Measurements from ENCODE around the gene YWHAE.
"Not testable (repeated sequence)": the region's sequence is repeated elsewhere in the genome, so short reads cannot be mapped to it uniquely, and the experiment has no call there.

YWHAE gene

DNA sequence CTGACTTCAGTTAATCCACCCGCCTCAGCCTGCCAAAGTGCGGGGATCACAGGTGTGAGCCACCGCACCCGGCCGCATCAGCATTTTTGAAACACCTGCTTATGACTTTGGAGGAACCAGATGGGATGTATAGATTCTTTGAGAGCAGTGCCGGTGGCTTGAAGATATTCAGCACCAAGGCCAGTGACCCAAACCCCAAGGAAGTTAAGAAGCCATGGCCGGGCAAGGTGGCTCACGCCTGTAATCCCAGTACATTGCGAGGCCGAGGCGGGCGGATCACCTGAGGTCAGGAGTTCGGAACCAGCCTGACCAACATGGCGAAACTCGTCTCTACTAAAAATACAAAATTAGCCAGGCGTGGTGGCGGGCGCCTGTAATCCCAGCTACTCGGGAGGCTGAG is 76.7 kb downstream of the YWHAE start:
- no peak for DNase-seq

GRCh38 chr17:1322480-1322879 is 77.5 kb downstream of the YWHAE start:
- DNase-seq, result no peak

DNA sequence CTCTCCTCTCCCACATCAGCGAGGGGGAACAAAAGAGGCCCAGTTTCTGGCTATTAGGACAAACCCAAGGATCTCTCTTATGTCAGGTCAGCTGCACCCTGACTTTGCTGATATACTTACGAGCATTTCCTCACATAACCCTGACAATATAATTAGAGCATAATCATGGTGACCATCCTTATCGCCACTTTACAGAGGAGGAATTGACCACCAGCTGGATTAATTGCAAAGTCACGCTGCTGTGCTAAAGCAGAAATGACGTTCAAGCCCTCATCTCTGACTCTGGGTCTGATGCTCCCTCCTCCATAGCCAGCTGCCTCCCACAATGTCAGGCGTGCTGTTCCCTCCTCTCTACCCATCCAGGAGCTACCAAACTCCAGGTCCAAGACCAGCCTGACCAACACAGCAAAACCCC is 78.0 kb downstream of the YWHAE start:
- no peak for DNase-seq

GRCh38 chr17:1315891-1316403 is 84.1 kb downstream of the YWHAE start:
- DNase-seq, result peak; percentile 86

DNA sequence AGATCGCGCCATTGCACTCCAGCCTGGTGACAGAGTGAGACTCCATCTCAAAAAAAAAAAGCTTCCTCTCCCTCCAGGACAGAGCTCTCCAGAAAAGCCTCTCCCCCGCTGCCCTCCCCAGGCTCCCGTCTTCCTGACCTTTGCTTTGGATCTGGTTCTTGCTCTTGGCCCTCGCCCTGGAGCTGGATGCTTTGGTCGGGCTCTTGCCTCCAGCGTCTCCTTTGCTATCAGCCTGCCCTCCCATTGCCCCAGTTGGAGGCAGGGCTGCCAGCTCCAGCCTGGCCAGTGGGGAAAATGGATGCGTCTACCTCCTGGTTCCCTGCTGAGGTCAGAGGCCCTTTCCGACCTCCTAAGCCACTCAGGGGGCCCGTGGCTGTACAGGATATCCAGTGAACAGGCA is 84.6 kb downstream of the YWHAE start:
- DNase-seq, result no peak

DNA sequence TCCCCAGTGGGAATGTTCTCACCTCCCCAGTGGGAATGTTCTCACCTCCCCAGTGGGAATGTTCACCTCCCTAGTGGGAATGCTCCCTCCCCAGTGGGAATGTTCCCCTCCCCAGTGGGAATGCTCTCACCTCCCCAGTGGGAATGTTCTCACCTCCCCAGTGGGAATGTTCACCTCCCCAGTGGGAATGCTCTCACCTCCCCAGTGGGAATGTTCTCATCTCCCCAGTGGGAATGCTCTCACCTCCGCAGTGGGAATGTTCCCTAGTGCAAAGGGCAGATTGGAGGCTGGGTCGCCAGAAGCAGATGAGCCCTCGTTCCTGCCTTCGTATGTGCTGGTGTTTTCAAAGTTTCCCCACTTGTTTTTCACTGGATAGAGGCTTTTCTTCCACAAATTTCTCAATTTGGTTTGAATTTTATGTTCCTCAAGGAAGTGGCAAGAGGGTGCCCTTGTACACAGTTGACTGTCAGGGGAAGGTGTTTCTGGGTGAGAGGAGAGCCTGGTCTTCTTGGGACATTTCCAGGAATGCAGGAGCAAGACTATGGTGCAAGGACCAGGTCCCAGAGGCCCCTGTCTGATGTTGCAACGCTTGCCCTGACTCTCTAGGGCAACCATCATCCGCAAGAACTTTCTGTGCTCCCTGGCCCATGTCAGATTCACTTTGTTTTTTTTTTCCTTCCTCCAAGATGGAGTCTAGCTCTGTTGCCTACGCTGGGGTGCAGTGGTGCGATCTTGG is 86.6 kb downstream of the YWHAE start:
- no peak for DNase-seq

GRCh38 chr17:1312261-1312870 is 87.7 kb downstream of the YWHAE start:
- DNase-seq, result peak; percentile 7

DNA sequence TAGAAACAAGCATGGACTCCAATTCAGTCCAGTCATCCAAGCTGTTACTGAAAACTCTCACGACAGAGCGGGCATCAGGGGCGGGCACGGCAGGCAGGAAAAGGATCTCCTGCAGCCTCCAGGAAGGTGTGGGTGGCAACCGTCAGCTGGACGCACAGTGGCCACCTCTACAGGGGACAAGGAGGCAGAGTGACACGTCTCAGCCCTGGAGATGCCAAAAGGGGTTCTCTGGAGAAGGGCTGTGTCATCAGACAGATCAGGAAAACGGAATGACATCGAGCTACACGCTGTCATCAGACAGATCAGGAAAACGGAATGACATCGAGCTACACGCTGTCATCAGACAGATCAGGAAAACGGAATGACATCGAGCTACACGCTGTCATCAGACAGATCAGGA is 92.2 kb downstream of the YWHAE start:
- DNase-seq, result not testable (repeated sequence)

DNA sequence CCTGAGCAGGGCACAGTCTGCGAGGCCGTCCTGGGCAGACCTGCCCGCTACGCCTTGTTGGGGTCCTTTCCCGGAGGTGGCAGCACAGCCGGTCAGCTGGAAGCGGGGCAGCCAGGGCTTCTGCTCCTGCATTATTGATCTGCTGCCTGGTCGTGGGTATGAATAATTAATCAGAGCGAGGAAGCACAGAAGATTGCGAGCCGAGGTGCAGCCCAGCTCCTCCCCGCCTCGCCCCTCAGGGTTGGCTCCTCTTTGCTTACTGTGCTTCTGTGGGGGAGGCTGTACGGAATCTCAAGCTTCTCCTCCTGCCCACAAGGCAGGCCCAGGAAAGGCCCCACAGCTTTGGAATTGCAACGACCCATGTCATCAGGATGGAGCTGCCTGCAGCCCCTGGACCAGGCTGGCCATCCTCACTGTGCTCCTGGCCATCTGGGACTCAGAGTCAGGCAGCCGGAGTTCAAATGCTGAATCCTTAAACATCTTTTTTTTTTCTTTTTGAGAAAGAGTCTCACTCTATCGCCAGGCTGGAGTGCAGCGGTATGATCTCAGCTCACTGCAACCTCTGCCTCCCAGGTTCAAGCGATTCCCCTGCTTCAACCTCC is 95.0 kb downstream of the YWHAE start:
- no peak for DNase-seq

GRCh38 chr17:1304522-1304921 is 95.5 kb downstream of the YWHAE start:
- no peak for DNase-seq

GRCh38 chr17:1302761-1303160 is 97.3 kb downstream of the YWHAE start:
- no peak for DNase-seq

DNA sequence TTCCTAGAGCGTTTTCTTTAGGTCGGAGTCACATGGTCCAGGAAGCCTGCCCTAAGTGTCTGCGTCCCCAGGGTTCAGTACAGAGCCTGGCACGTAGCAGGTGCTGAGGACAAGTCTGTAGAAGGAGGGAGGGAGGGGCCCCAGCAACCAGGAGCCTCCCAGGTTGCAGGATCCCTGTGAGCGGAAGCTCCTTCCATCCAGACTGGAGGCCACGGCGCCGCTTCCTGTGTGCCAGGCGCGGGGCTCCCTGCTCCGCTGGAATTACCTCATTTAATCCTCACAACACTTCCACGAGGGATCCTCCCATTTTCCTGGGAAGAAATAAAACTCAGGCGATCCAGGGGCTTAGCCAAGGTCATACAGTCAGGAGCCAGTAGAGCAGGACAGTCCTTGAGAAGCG is 98.5 kb downstream of the YWHAE start:
- DNase-seq, result no peak

- DNase-seq, result no peak
Measured at GRCh38 chr17:1300371-1300905, 99.6 kb downstream of the YWHAE start.

DNA sequence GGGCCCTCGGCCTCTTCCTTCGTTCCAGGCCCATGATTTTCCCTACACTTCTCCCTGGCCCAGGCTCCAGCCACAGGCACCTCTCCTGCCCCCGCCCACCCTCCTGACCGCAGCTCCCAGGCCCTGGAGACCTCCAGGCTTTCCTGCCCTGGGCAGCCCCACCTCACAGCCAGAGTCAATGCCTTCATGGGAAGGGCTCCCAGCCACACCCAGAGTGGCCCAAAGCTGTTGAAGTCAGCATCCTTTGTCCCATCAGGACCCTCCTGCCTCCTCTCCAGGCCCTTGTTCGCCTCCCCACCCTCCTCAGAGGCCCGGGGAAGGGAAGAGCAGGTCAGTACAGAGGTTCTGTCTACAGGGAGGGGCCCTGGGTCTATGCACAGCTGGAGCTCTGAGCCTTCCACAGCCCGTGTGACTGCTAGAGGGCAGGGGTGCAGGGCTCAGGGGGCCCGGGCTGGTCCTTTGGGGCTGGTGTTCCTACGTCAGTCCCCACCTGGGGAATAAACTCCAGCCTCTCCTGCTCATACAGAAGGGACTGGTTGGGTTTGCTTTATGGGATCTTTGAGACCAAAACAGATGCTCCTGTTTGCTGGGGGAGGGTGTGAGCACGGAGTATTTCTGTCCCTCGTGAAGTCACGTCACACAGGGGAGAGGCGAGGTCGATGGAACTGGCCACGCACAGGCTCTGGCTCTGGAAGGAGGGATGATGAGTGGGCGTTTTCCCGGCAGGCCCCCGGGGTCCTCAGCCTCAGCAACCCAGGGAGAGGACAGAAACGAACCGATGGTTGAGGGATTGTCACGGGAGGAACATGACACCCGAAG is 100.3 kb downstream of the YWHAE start:
- DNase-seq, result no peak

- DNase-seq, result no peak
Measured at GRCh38 chr17:1298606-1299005, 101.4 kb downstream of the YWHAE start.

Data from NCI-H345 (cell line).